DOHH2 (cell line): ENCODE data around the gene KCNS1.

Experiments used
- EZH2phosphoT487 ChIP-seq: fragments of 200-600 bp; sonication (generic); IDR thresholded peaks from 2 replicates; pipeline ENCODE4 v1.6.1; 2017; ENCODE audit warnings: borderline replicate concordance, mild to moderate bottlenecking, antibody characterized with exemption, low read length, moderate library complexity, mixed read lengths
- TF ChIP-seq, protein P1 (sequence below): fragments of 200-600 bp; sonication (generic); IDR thresholded peaks from one replicate; pipeline ENCODE4 v1.5.1; 2014; ENCODE audit warnings: antibody characterized with exemption, mild to moderate bottlenecking, low read depth, low read length; ENCODE audit not compliant: poor library complexity, severe bottlenecking

DNA sequence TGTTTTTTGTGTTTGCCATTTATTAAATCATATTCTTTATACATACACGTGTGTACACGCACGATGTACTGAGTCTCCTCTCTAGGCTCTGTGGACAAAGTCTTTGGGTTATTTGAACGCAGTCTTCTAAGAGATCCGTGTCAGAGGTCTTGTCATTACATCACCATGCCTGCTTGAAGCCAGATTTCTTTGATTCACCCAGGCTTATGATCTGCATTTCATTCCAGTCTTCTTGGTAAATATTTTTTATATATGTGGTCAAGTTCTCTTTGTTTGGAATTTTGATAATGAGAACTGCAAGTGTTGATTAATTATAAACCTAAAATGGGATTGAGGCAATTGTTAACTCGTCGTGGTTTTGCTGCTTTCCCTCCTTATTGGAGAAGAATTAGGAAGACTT is 34.6 kb downstream of the KCNS1 start:
- TF ChIP-seq EZH2phosphoT487, result no peak
- TF ChIP-seq, protein P1, sequence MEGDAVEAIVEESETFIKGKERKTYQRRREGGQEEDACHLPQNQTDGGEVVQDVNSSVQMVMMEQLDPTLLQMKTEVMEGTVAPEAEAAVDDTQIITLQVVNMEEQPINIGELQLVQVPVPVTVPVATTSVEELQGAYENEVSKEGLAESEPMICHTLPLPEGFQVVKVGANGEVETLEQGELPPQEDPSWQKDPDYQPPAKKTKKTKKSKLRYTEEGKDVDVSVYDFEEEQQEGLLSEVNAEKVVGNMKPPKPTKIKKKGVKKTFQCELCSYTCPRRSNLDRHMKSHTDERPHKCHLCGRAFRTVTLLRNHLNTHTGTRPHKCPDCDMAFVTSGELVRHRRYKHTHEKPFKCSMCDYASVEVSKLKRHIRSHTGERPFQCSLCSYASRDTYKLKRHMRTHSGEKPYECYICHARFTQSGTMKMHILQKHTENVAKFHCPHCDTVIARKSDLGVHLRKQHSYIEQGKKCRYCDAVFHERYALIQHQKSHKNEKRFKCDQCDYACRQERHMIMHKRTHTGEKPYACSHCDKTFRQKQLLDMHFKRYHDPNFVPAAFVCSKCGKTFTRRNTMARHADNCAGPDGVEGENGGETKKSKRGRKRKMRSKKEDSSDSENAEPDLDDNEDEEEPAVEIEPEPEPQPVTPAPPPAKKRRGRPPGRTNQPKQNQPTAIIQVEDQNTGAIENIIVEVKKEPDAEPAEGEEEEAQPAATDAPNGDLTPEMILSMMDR, result no peak
